Hepatocyte (in vitro differentiated cells): Measurements from ENCODE around the gene CCIN.

Source experiments
- EZH2 ChIP-seq: fragments of 200-600 bp; sonication (generic); IDR thresholded peaks from 2 replicates; pipeline ENCODE4 v1.6.1; 2016; ENCODE audit warnings: antibody characterized with exemption, mild to moderate bottlenecking, borderline replicate concordance
- TF ChIP-seq, protein P1 (sequence below): fragments of 200-600 bp; sonication (generic); IDR thresholded peaks from 2 replicates; pipeline ENCODE4 v1.5.1; 2016; ENCODE audit warnings: antibody characterized with exemption, mild to moderate bottlenecking; ENCODE audit not compliant: poor library complexity

DNA sequence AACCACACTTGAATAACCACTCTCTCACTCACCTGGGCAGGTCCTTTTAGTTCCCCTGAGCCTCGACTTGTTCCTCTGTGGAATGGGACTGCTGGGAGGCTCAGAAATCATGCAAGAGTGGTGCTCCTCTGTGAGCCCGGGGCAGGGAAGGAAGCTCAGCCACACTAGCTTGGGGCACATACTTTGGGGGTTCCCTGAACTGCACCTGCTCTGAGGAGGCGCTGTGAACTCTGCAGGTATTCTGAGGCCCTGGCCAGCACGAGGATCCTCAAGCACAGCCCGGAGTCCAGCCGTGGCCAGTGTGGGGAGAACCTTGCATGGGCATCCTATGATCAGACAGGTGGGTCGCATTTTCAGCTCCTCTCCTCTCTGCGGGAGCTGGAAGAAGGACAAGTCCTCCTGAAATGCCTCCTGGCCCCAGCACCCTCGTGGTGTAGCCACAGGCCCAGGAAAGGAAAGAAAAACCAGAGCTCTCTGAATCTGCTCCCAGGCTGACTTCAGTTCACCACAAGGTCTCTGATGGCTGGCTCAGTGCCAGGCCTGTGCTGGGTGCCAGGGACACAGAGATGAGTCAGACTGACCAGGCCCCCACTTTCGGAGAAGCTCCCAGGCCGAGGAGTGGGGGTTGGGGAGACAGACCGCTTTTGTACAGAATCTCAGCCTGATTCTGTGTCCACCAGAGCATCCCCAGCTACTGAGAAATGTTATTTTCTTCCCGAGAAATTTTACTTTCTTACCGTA, 20.7 kb upstream of the CCIN start:
- TF ChIP-seq, protein P1, sequence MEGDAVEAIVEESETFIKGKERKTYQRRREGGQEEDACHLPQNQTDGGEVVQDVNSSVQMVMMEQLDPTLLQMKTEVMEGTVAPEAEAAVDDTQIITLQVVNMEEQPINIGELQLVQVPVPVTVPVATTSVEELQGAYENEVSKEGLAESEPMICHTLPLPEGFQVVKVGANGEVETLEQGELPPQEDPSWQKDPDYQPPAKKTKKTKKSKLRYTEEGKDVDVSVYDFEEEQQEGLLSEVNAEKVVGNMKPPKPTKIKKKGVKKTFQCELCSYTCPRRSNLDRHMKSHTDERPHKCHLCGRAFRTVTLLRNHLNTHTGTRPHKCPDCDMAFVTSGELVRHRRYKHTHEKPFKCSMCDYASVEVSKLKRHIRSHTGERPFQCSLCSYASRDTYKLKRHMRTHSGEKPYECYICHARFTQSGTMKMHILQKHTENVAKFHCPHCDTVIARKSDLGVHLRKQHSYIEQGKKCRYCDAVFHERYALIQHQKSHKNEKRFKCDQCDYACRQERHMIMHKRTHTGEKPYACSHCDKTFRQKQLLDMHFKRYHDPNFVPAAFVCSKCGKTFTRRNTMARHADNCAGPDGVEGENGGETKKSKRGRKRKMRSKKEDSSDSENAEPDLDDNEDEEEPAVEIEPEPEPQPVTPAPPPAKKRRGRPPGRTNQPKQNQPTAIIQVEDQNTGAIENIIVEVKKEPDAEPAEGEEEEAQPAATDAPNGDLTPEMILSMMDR = no peak
- no peak for TF ChIP-seq EZH2
